ENCODE data around the gene SAMD3. TPM values are rescaled to one million over a fixed set of nuclear protein-coding genes. Genes with fewer than 3 reads are reported as not detected.

SAMD3 gene
- polyA plus RNA-seq, 1 of the 3 experiments (the other 2 are of a cell fraction): 16.0 TPM

GRCh38 chr6:130105996-130106704 lies 116.6 kb downstream of the SAMD3 start:
- peaks cover 20 to 58% of the 10 kb centered on the region in 2 experiments for H3K36me3 ChIP-seq (replicated peaks in 1 of 2; ENCODE audit: control insufficient read depth in 1 of 2, insufficient read depth in 2 of 2, low read length in 1 of 2)
- ChIA-PET CTCF (no interaction called here), POLR2A (no interaction called here)
- H3K9ac ChIP-seq: no peak overlapping the region
- no peak overlapping the region for H2AFZ ChIP-seq (ENCODE audit: low read depth)
- no peaks in the 10 kb centered on the region for H3K9me3 ChIP-seq
- no peak overlapping the region for H3K4me3 ChIP-seq (ENCODE audit: low read depth in 2 of 2, low read length in 1 of 2)
- no peaks in the 10 kb centered on the region for H3K27me3 ChIP-seq (ENCODE audit: insufficient read depth)
- no peaks in the 10 kb centered on the region for H4K20me1 ChIP-seq (ENCODE audit: insufficient read depth)
- no peaks in the 10 kb centered on the region for H3F3A ChIP-seq (replicated peaks; ENCODE audit: insufficient read depth)
- H3K4me2 ChIP-seq: no peak overlapping the region
- no peak for DNase-seq
- no peak overlapping the region for H3K27ac ChIP-seq (ENCODE audit: low read depth in 2 of 2, low read length in 1 of 2)
- H3K9me2 ChIP-seq: no peaks in the 10 kb centered on the region; the same call in 1 of the 2 replicates
- no peaks in the 10 kb centered on the region for H3K79me2 ChIP-seq (ENCODE audit: insufficient read depth)
- H3K4me1 ChIP-seq (ENCODE audit: control insufficient read depth in 1 of 2, insufficient read depth in 2 of 2, low read depth in 1 of 2, low read length in 1 of 2): no peaks in the 10 kb centered on the region
- 74% methylated on average over 4 of the region's 4 CpGs for WGBS (ENCODE audit: low lambda C conversion rate)
- TF ChIP-seq TAF1 (IDR thresholded peaks at IDR 0.05; ENCODE audit: borderline replicate concordance, low read depth, low read length) (no peak), CTCF (IDR thresholded peaks at IDR 0.05) (no peak), USF1 (IDR thresholded peaks at IDR 0.05; ENCODE audit: borderline replicate concordance, low read depth) (no peak), RXRA (IDR thresholded peaks at IDR 0.05; ENCODE audit: borderline replicate concordance, low read depth) (no peak), NRF1 (IDR thresholded peaks at IDR 0.05; ENCODE audit: low read depth, low read length) (no peak)

GRCh38 chr6:130099119-130099518 lies 123.6 kb downstream of the SAMD3 start:
- Histone ChIP-seq H3K4me3 (ENCODE audit: low read depth in 2 of 2, low read length in 1 of 2) (no peak overlapping the region), H4K20me1 (ENCODE audit: insufficient read depth) (no peaks in the 10 kb centered on the region), H3K27ac (ENCODE audit: low read depth in 2 of 2, low read length in 1 of 2) (no peak overlapping the region), H3K36me3 (replicated peaks in 1 of 2; ENCODE audit: control insufficient read depth in 1 of 2, insufficient read depth in 2 of 2, low read length in 1 of 2) (peaks cover 20 to 46% of the 10 kb centered on the region in 2 experiments), H3K4me1 (ENCODE audit: control insufficient read depth in 1 of 2, insufficient read depth in 2 of 2, low read depth in 1 of 2, low read length in 1 of 2) (no peaks in the 10 kb centered on the region), H2AFZ (ENCODE audit: low read depth) (no peak overlapping the region), H3K9ac (no peak overlapping the region), H3K4me2 (no peak overlapping the region), H3K27me3 (ENCODE audit: insufficient read depth) (no peaks in the 10 kb centered on the region), H3K79me2 (ENCODE audit: insufficient read depth) (no peaks in the 10 kb centered on the region), H3K9me3 (no peaks in the 10 kb centered on the region), H3K9me2 (no peaks in the 10 kb centered on the region), H3F3A (replicated peaks; ENCODE audit: insufficient read depth) (peaks cover 5% of the 10 kb centered on the region)
- no peak for TF ChIP-seq EZH2phosphoT487 (IDR thresholded peaks at IDR 0.05; ENCODE audit: borderline replicate concordance, low read depth)
- no peak for TF ChIP-seq TEAD4 (IDR thresholded peaks at IDR 0.05; ENCODE audit: borderline replicate concordance, insufficient read depth)
- TF ChIP-seq GABPA (IDR thresholded peaks at IDR 0.05; ENCODE audit: low read depth): no peak
- no peak for TF ChIP-seq PBX3 (IDR thresholded peaks at IDR 0.05)
- TF ChIP-seq JUND (IDR thresholded peaks at IDR 0.05): no peak
- no peak for TF ChIP-seq FOXJ3 (CRISPR knock-in tag; IDR thresholded peaks at IDR 0.05)
- no peak for TF ChIP-seq ELF1 (IDR thresholded peaks at IDR 0.05)
- no peak for TF ChIP-seq POLR2AphosphoS5 (IDR thresholded peaks at IDR 0.05; ENCODE audit: low read depth, low read length)
- TF ChIP-seq EP300 (IDR thresholded peaks at IDR 0.05; ENCODE audit: borderline replicate concordance in 1 of 2, low read depth in 1 of 2, low read length in 1 of 2): no peak
- TF ChIP-seq USF2 (IDR thresholded peaks at IDR 0.05; ENCODE audit: borderline replicate concordance, low read depth, low read length): no peak
- no peak for TF ChIP-seq TAF1 (IDR thresholded peaks at IDR 0.05; ENCODE audit: borderline replicate concordance, low read depth, low read length)
- CTCF ChIA-PET: no interaction called here
- no peak for DNase-seq
- WGBS (ENCODE audit: low lambda C conversion rate): 96% methylated on average over 3 of the region's 3 CpGs
- POLR2A ChIA-PET: no interaction called here
